Measurements from ENCODE around the gene C11orf16. TPM values are rescaled to one million over a fixed set of nuclear protein-coding genes. Genes with fewer than 3 reads are reported as not detected.

C11orf16 gene
- total and polyA plus RNA-seq, 2 donors (not counting 3 experiments of a cell fraction or from before 2014, with no cell fraction given), result not detected

DNA sequence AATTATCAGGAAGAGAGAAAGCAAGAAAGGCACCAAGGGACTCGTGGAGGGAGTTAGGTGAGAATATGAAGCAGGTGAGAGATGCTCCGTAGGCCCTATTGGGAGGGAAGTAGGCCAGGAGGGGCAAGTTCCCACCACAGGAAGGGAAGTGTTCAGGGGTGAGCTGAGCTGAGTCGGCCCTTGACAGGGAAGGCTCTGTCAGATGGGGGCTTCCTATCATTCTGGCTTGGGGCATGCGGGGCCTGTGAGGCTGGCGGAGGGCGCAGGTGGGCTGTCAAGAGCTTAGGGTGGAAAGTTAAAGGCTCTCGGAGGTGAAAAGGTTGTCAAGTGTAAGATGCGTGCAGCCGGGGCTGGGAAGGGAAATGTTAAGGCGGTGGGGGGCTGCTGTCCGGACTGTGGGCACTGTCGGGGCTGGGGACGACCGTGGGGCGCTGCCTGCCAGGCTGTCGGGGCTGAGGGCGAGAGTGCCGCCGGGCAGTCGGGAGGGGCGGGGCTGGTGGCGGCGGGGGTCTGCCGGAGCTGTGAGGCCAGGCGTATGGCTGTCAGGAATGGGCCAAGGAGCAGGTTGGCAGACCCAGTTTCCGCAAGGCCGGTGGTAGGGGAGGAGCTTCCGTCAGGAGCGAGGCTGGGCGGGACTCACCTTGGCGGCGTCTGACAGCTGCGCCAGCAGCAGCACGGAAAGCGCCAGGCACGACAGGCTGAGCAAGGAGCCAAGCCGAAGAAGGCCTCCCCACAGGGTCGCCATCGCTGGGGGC lies 31.0 kb upstream of the C11orf16 start:
- intact Hi-C loops (cut with micrococcal nuclease), result loop anchor here (1.0 to 2.0 kb wide), 3 partner anchors 53 to 281 kb away; partner anchors contain the start of genes AKIP1, RPL27A and TRIM66
- CTCF ChIA-PET, result interaction anchor here (1.0 to 2.7 kb wide), 7 partner anchors 18 to 543 kb away, joined by 3 to 25 read pairs (median 5); no protein-coding TSS in a partner anchor
- Histone ChIP-seq H3K27ac (ENCODE audit: insufficient read depth, low read depth, low read length) (peak overlapping the region; percentile 88), H3K27me3 (ENCODE audit: control insufficient read depth in 2 of 2, insufficient read depth in 2 of 2, low read length in 2 of 2) (no peaks in the 10 kb centered on the region), H3K4me3 (replicated peaks in 1 of 3; ENCODE audit: insufficient read depth in 1 of 3, low read depth in 1 of 3, low read length in 3 of 3) (peak overlapping the region; percentile 71 to 91 (median 81)), H3K9me3 (replicated peaks; ENCODE audit: control insufficient read depth, insufficient read depth, low read length) (no peaks in the 10 kb centered on the region), H3K4me2 (ENCODE audit: insufficient read depth, low read length) (peak overlapping the region; percentile 94), H3K9me1 (replicated peaks; ENCODE audit: control insufficient read depth, extremely low read depth, insufficient read depth, low read length) (no peaks in the 10 kb centered on the region), H3K79me2 (ENCODE audit: control insufficient read depth, insufficient read depth, low read length) (peaks cover 27% of the 10 kb centered on the region), H3K9ac (replicated peaks; ENCODE audit: extremely low read depth, insufficient read depth, low read length) (peak overlapping the region; percentile 96), H2AFZ (ENCODE audit: low read depth, low read length) (peak overlapping the region; percentile 96), H3K4me1 (ENCODE audit: control insufficient read depth, extremely low read depth, insufficient read depth, low read length) (peaks cover 15% of the 10 kb centered on the region), H3K36me3 (ENCODE audit: control insufficient read depth in 2 of 2, extremely low read depth in 1 of 2, insufficient read depth in 2 of 2, low read length in 2 of 2) (no peaks in the 10 kb centered on the region), H4K20me1 (replicated peaks; ENCODE audit: control insufficient read depth, extremely low read depth, insufficient read depth, low read length) (no peaks in the 10 kb centered on the region)
- no TSS peak for BruUV-seq (replicated peaks)
- FAIRE-seq (no peak), DNase-seq (ENCODE audit: low read depth, low spot score) (no peak)
- POLR2A ChIA-PET, result interaction anchor here (0.6 kb wide), 1 partner anchor 753 kb away, joined by 5 read pairs; no protein-coding TSS in a partner anchor
- dilution Hi-C loops (cut with MboI; ENCODE audit: extremely low pct_ligation_motif_present, low sequenced_read_pairs), result no loop called here
- TF ChIP-seq MAX (IDR thresholded peaks at IDR 0.05; ENCODE audit: insufficient read depth, insufficient read length), result no peak
- no peak for TF ChIP-seq CTCF (IDR thresholded peaks at IDR 0.05; ENCODE audit: extremely low read depth in 1 of 2, insufficient read depth in 1 of 2, low read depth in 1 of 2, low read length in 2 of 2)
- TF ChIP-seq FOS (IDR thresholded peaks at IDR 0.05; ENCODE audit: borderline replicate concordance, insufficient read depth, low read length), result no peak
- no peak for TF ChIP-seq GATA2 (IDR thresholded peaks at IDR 0.05; ENCODE audit: insufficient read depth, insufficient read length, low read depth, low read length)
- no peak for TF ChIP-seq EZH2 (IDR thresholded peaks at IDR 0.05; ENCODE audit: borderline replicate concordance, low read depth, low read length, severe bottlenecking)
- no peak for TF ChIP-seq JUN (IDR thresholded peaks at IDR 0.05; ENCODE audit: borderline replicate concordance, insufficient read depth, insufficient read length, low read depth)
- TF ChIP-seq POLR2AphosphoS5 (IDR thresholded peaks at IDR 0.05; ENCODE audit: insufficient read depth, low read depth, low read length), result no peak
- no peak for TF ChIP-seq POLR2A (IDR thresholded peaks at IDR 0.05; ENCODE audit: low read depth, low read length)
- TF ChIP-seq MYC (IDR thresholded peaks at IDR 0.05; ENCODE audit: low read depth, low read length), result no peak
